Right atrium auricular region (tissue), 2 donors: ENCODE measurements around the gene TOX2. TPM values are rescaled to one million over a fixed set of nuclear protein-coding genes. Genes with fewer than 3 reads are reported as not detected.

ENCODE experiments used
- DNase-seq: peaks from one replicate; pipeline ENCODE4 v3.0.0-alpha.2; 2019; ENCODE audit warnings: low spot score
- H3K27ac ChIP-seq, 2 donors: fragments of 200-600 bp; sonication (generic); 1 replicate in 1 of 2; 2 replicates in 1 of 2; pipeline ENCODE4 v1.5.1; 2016 to 2019
- H3K27me3 ChIP-seq, 2 donors: fragments of 200-600 bp; sonication (generic); one replicate each; pipeline versions ENCODE4 v1.5.1 to v1.6.0; 2017 to 2019
- H3K36me3 ChIP-seq: fragments of 200-600 bp; sonication (generic); one replicate; pipeline ENCODE4 v1.5.1; 2016
- H3K4me1 ChIP-seq, 2 donors: fragments of 200-600 bp; sonication (generic); one replicate each; pipeline versions ENCODE4 v1.5.1 to v1.6.0; 2017 to 2019
- H3K4me3 ChIP-seq, 2 donors: fragments of 200-600 bp; sonication (generic); 1 replicate in 1 of 2; 2 replicates in 1 of 2; pipeline ENCODE4 v1.5.1; 2017 to 2019; ENCODE audit warnings: mild to moderate bottlenecking in 1 of 2, moderate library complexity in 1 of 2
- H3K9me3 ChIP-seq, 2 donors: fragments of 200-600 bp; sonication (generic); one replicate each; pipeline ENCODE4 v1.5.1; 2019
- CTCF ChIP-seq, 2 donors: fragments of 200-600 bp; sonication (generic); IDR thresholded peaks; one replicate each; pipeline ENCODE4 v1.5.1; 2019; ENCODE audit warnings: antibody characterized with exemption in 2 of 2
- total RNA-seq, 2 donors: library from RNA; depleted of rRNA; stranded (reverse); fragments of >200 nt; gene quantifications; one replicate each; pipeline ENCODE4 v1.1.0, GENCODE V29; 2016

Gene TOX2
- total RNA-seq, 2 donors from 2014 or later: 0.30 to 0.63 TPM

- H3K4me3 ChIP-seq: no peak overlapping the region
- no peak for TF ChIP-seq CTCF (IDR thresholded peaks at IDR 0.05)
- H3K9me3 ChIP-seq: no peaks in the 10 kb centered on the region
- no peaks in the 10 kb centered on the region for H3K4me1 ChIP-seq
- H3K36me3 ChIP-seq: no peaks in the 10 kb centered on the region
- H3K27me3 ChIP-seq: no peaks in the 10 kb centered on the region
- DNase-seq: no peak
- no peak overlapping the region for H3K27ac ChIP-seq
Measured at GRCh38 chr20:43969028-43969447, 54.4 kb downstream of the TOX2 start.

DNA sequence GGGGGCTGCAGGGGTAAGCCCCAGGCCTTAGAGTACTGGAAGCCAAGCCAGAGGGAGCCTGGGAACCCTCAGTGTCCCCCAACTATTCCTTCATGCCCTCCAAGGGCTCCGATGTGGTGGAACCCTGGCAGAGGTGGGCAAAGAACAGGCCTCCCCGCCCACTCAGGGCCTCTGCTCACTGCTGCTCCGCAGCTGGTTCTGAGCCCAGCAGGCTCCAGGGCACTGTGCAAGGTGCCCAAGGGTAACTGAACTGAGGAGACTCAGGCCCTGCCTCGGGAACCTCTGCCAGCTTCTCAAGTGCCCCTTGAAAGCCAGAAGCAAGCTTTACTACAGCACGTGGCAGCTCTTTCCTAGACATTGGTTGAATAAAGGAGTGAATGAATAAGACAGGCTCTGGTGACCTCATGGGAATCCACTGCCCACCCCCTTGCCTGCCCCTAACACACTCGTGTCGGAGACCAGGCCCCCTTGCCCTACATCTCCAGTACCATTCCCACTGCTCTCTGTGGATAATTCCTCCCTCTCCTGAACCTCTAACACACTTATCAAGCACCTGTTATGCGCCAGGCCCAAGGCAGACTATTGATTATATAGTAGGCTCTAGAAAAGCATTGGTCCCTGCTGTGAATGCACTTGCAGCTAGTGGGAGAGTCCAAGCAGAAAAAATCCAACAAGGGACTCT is 55.0 kb downstream of the TOX2 start:
- H3K9me3 ChIP-seq: no peaks in the 10 kb centered on the region
- H3K27me3 ChIP-seq: no peaks in the 10 kb centered on the region
- H3K36me3 ChIP-seq: no peaks in the 10 kb centered on the region
- H3K27ac ChIP-seq: no peak overlapping the region
- H3K4me3 ChIP-seq: no peak overlapping the region
- TF ChIP-seq CTCF (IDR thresholded peaks at IDR 0.05): no peak
- no peaks in the 10 kb centered on the region for H3K4me1 ChIP-seq
- no peak for DNase-seq

GRCh38 chr20:43971267-43971666 is 56.6 kb downstream of the TOX2 start:
- DNase-seq: no peak
- H3K4me3 ChIP-seq: no peak overlapping the region
- H3K27ac ChIP-seq: no peak overlapping the region
- no peaks in the 10 kb centered on the region for H3K36me3 ChIP-seq
- H3K4me1 ChIP-seq: no peaks in the 10 kb centered on the region
- no peak for TF ChIP-seq CTCF (IDR thresholded peaks at IDR 0.05)
- no peaks in the 10 kb centered on the region for H3K27me3 ChIP-seq
- H3K9me3 ChIP-seq: no peaks in the 10 kb centered on the region

DNA sequence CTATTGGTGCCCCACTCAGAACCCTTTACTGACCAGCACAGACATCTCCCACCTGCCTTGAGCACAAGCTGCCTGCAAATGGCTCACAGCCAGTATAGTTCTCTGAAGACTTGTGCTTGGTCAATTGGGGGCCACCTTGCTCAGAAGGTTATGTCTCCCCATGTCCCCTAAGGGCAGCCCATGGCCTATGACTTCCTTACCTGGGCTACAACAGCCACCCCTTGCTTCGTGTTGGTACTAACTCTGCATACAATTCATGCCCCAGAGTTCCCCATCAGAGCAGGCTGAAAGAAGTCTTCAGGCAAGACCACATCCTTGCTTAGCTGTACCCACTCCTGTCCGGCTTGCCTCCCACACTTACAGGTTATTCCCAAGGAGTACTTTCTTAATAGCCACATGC is 57.4 kb downstream of the TOX2 start:
- no peak for TF ChIP-seq CTCF (IDR thresholded peaks at IDR 0.05)
- Histone ChIP-seq H3K4me1 (no peaks in the 10 kb centered on the region), H3K4me3 (no peak overlapping the region), H3K9me3 (no peaks in the 10 kb centered on the region), H3K36me3 (no peaks in the 10 kb centered on the region), H3K27me3 (no peaks in the 10 kb centered on the region), H3K27ac (no peak overlapping the region)
- DNase-seq: no peak

GRCh38 chr20:43972692-43973091 is 58.0 kb downstream of the TOX2 start:
- H3K36me3 ChIP-seq: no peaks in the 10 kb centered on the region
- no peaks in the 10 kb centered on the region for H3K9me3 ChIP-seq
- H3K27ac ChIP-seq: no peak overlapping the region
- no peak for TF ChIP-seq CTCF (IDR thresholded peaks at IDR 0.05)
- H3K4me3 ChIP-seq: no peak overlapping the region
- H3K27me3 ChIP-seq: no peaks in the 10 kb centered on the region
- DNase-seq: no peak
- no peaks in the 10 kb centered on the region for H3K4me1 ChIP-seq

- Histone ChIP-seq H3K4me3 (no peak overlapping the region), H3K9me3 (no peaks in the 10 kb centered on the region), H3K27me3 (no peaks in the 10 kb centered on the region), H3K36me3 (no peaks in the 10 kb centered on the region), H3K4me1 (no peaks in the 10 kb centered on the region), H3K27ac (no peak overlapping the region)
- TF ChIP-seq CTCF (IDR thresholded peaks at IDR 0.05): no peak
- no peak for DNase-seq
Measured at GRCh38 chr20:43973231-43973630, 58.6 kb downstream of the TOX2 start.
